AG08395 (cell line): ENCODE data around the gene USP1.

Source experiments
- DNase-seq: peaks from one replicate; pipeline ENCODE4 v3.0.0; 2012; ENCODE audit warnings: mixed read lengths, low spot score

The USP1 gene, protein sequence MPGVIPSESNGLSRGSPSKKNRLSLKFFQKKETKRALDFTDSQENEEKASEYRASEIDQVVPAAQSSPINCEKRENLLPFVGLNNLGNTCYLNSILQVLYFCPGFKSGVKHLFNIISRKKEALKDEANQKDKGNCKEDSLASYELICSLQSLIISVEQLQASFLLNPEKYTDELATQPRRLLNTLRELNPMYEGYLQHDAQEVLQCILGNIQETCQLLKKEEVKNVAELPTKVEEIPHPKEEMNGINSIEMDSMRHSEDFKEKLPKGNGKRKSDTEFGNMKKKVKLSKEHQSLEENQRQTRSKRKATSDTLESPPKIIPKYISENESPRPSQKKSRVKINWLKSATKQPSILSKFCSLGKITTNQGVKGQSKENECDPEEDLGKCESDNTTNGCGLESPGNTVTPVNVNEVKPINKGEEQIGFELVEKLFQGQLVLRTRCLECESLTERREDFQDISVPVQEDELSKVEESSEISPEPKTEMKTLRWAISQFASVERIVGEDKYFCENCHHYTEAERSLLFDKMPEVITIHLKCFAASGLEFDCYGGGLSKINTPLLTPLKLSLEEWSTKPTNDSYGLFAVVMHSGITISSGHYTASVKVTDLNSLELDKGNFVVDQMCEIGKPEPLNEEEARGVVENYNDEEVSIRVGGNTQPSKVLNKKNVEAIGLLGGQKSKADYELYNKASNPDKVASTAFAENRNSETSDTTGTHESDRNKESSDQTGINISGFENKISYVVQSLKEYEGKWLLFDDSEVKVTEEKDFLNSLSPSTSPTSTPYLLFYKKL

DNA sequence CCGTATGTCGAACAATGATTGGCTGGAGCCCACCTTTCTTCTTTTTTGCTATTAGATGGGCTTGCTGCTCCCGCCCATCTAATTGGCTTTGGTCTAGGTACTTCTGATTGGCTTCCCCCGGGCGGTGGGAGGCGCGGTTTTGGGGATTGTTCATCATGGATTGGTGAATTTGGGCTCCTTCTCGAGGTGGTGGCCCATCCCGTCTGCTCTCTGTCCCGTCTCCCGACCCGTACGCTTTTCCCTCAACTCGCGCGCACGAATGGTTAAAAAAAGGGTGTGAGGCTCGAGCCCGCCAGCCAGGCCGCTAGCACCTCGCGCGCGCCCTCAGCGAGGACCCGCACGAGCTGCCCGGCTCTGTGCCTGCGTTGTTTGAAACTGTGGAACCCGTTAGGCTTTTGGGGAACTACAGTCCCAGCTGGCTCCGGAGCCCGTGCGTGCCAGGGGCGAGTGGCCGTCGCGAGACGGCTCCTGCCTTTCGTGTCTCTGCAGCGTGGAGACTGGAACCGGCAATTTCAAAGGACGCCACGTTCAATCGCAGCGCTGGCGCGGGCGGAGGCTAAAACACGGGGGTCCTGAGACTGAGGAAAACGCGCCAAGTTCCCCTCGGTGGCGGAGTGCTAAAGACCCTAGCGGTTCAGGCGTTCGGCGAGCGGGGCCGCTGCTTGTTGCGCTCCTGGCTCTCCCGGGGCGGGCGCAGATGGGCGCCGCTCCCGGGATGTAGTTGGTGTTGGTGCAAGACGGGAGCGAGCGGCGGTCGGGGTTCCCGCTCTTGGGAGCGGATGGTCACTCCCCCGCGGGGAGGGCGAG, at the start of gene USP1:
USP1 (plus strand) TSS at position 584 of the 807 bp plus-strand sequence. CDS start 2,819 bp downstream, outside the sequence.
- peak; percentile 96 for DNase-seq

DNA sequence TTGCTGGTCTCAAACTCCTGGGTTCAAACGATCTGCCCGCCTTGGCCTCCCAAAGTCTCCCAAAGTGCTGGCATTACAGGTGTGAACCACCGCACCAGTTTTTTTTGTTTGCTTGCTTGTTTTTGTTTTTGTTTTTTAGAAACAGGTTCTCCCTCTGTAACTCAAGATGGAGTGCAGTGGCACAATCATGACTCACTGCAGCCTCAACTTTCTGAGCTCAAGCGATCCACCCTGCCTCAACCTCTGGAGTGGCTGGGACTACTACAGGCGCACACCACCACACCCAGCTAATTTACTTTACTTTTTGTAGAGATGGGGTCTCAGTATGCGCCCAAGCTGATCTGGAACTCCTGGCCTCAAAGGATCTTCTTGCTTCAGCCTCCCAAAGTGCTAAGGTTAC, 47.3 kb upstream of the USP1 start:
- no peak for DNase-seq

DNA sequence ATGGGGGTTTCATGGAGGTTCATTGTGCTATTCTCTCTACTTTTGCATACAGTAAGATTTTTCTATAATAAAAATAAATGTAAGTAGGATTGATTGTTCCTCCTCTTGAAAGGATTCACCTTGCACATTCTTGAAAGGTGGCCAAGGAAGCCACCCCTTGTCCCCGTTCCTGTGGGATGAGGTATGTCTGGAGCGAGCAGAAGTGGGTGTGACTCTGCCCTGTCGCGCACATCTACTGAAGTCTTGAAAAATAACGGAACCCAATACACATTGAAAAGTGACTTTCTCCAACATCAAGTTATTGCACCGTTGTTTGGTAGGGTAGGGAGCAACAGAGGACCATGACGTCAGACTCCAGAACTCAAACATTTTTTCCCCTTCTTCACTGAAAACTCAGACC, 46.8 kb upstream of the USP1 start:
- DNase-seq: no peak

DNA sequence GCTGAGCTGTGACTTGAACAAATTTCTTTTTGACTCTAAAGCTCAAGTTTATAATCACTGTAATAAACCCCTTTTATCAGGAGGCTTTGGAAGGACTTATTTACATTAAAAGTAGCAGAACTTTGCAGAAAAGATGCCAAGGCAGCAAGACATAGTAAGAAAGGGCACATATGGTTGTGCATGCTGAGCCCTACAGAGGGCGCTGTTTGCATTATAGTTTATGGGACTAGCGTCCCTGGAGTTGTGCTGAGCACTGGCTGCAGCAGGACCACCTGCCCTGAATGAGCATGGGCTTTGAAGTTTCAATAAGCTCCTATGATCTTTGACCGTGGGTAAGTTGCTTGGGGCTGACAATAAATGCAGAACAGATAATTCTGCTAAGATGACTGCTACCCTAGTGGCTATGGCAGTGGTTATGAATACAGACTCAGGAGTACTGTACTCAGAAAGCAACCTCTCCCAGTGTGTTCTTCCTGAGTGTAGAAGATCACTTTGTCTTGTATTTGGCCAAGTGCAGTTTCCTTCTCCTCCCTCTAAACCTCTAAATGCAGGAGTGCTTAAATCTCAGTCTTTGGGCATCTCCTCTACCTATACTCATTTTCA, 45.4 kb upstream of the USP1 start:
- DNase-seq: no peak

DNA sequence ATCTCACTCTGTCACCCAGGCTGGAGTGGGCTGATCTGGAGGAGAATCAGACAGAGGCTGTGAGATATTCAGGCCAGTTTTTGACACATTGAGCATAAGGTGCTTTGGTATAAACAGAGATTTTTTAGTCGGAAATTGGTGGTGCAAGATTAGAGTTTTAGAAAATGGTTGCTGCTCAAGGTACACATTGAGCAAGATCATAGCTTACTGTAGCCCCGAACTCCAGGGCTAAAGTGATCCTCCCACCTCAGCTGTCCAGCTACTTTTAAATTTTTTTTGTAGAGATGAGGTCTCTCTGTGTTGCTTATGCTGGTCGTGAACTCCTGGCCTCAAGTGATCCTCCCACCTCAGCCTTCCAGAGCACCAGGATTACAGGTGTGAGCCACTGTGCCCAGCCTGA, 43.9 kb upstream of the USP1 start:
- no peak for DNase-seq

DNA sequence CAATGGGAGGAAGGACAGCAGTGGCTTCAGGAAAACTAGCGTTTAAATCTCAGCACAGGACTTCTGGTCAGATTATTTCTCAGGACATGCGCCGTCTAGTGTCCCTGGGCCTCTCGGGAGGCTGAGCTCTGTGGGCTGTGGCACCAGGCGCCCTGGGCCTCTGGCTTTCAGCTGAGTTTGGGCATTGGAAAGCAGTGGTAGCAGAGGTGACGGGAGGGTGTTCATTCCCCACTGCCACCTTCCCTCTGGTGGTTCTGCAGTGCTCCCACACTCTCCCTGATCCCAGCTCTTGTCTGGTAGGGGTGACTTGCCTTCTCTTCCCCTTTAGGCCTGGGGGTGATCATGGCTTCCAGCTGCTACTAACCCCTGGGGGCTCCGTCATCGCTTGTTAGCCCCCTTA, 42.2 kb upstream of the USP1 start:
- no peak for DNase-seq

DNA sequence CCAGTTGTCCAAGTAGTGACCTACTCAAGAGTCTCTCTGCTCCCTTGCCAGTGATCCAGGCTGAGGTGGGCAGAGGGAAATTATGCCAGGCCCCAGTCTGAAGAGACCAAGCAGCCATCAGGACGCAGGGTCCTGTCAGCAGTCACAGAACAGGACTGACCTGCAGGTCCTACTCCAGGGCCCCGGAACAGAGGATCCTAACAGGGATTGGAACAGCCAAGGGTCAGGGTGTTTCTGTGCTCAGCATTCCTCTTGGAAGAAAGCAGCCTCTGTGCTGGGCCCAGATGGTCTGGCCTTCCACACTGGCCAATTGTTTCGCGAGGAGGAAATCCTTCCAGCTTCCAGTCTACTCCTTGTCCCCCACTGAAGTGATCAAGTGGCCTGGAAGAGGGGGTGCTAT, 41.6 kb upstream of the USP1 start:
- DNase-seq: no peak

DNA sequence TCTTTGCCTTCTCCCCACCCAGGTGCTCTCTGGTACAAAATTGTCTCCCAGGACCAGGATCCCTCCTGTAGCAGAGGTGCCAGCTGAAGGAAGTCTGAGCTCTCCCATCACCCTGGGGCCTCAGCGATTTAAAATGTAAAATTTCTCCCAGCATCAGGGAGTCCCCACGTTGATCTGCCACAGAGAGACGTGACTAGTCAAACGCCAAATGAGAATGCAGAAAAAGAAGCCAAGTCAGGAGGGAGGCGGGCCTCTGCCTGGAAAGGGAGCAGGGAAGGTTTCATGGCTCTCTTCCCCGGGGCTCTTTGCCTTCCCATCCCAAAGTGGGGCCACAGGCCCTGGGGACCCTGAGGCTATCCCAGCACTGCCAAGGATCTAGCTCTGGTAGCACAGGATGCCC, 40.0 kb upstream of the USP1 start:
- no peak for DNase-seq

DNA sequence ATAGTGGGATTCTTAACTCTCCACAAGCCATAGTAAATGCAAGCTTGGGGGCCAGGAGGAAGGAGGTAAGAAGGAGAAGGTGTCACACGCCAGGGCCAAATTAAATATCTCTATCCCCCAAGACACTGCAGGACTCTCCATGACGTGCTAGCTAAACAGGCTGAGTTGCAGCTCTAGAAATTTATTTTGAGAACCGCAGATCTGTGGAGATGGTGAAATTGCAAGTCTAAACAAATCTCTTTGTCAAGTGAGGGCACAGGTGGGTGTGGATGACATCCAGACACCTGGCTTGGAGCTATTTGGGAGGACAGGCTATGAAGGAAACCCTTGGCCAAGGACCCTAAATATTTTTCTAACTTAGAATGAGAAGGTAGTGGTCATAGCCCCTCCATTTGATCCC, 39.5 kb upstream of the USP1 start:
- DNase-seq: no peak

DNA sequence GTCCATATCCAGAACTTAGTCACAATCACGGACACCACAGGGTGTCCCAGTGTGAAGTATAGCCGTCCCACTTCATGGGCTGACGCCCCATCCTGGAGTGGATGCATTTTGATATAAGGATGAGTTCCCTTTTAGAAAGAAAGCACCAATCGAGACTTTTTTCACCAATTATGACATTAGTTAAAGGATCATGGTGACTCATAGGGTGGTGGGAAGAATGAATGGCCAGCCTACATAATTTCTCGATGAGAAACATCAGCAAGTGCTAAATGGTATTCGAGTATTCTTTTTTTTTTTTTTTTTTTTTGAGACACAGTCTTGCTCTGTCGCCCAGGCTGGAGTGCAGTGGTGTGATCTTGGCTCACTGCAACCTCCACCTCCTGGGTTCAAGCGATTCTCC, 38.5 kb upstream of the USP1 start:
- DNase-seq: peak; percentile 82

DNA sequence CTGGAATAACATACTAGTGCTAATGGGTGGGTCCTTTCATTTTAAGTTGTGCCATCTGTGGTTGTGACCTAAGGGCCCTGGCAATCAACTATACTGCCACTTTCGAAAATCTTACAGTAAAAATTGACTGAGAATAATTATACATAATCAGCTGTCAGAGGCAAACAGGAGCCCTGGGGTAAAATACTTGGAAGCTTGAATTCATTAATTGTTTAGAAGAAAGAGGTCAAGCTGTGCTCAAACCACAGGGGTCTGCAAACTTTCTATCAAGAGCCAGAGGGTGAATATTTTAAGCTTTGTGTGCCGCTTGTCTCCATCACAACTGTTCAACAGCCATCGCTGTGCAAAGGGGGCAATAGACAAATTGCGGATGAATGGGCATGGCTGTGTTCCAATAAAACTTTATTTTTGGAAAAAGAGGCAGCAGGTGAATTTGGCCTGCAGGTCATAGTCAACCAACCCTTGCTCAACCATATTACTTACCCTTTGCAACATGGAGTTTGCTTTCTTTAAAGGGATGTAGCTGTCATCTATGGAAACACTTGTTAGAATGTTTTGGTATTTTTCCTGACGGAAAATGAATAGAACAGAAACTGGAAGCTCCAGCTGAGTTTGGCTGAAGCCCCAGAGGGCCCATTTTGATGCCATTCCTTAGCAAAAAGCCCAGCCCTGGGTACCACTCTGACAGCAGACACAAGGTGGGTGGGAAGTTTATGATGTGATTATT, 35.7 kb upstream of the USP1 start:
- DNase-seq: no peak

DNA sequence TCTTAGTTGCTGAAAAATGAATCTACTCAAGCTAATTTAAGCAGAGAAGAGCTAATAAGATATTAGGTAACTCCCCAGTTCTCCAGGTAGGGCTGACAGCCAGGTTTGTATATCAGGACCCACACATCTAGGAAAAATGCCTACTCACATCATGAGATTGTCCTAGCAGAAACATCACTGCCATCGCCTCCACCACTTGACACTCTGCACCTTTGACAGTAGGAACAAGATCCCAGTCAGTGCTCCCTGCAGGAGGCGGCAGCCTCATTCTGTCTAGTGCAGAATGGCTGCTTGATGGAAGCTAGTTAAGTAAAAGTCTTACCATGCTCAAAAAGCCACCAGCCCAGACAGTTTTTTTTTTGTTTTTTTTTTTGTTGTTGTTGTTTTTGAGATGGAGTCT, 31.6 kb upstream of the USP1 start:
- DNase-seq: no peak

DNA sequence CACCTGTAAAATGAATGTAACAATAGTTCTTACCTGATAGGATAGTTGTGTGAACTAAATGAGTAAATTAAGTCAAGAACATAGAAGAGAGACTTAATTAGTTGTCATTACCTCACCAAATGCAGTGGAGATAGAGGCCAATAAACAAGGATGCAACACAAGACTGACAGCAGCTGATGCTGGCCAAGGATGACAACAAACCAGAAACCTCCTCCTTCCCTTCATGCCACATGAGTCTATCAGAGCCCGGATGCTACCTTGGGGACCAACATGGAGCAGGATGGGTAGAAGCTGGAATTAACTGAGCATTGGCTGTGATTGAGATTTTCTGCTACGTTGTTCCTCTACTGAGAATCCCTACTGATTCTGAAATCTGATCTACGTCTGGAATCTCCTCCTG, 30.3 kb upstream of the USP1 start:
- DNase-seq: no peak

DNA sequence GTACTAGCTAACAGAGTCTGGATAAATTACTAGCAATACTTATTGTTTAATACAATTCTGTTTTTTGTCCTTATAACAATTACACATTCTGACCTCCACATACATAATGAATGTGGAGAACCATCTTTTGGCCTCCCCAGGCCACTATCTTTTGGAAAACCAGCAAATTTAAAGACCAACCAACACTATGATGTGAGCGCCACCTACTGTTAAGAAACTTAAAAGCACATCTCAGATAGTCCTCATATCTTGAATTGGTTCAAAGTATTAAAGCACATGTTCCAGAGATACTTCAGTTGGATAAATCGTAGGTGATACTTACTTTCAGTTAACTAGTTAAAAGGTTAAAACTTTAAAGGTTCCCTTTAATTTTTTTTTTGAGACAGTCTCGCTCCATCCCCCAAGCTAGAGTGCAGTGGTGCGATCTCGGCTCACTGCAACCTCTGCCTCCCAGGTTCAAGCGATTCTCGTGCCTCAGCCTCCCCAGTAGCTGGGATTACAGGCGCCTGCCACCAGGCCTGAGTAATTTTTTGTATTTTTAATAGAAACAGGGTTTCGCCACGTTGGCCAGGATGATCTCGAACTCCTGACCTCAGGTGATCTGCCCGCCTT, 29.3 kb upstream of the USP1 start:
- peak; percentile 72 for DNase-seq

DNA sequence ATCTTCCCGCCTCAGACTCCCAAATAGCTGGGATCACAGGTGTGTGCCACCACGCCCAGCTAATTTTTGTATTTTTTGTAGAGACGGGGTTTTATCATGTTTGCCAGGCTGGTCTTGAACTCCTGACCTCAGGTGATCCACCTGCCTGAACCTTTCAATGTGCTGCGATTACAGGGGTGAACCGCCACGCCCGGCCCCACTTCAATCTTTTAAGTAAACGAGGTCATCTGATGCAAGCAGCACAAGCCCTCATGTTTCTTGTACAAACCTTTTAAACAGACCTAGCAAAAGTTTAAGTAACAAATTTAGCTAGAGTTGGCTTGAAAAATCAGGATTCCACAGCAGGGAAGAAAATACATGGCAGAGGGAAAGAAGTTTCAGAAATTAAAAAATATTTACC, 21.2 kb upstream of the USP1 start:
- DNase-seq: no peak

DNA sequence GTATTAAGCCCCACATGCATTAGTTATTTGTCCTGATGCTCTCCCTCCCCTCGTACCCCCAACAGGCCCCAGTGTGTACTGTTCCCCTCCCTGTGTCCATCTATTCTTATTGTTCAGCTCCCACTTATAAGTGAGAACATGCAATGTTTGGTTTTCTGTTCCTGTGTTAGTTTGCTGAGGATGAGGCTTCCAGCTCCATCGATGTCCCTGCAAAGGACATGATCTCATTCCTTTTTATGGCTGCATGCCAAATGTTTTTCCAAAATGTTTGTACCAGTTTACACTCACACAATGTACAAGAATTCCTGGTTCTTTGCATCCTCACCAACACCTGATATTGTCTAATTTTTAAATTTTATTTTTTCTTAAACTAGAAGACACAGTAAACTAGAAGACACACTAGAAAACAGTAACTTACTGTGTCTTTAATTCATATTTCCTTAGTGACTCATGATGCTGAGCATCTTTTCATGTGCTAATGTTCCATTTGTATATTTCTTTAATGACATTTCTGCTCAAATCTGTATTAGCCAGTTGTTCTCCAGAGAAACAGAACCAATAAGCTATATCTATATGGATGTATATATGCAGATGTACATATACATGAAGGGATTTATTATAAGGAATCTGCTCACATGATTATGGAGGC, 19.4 kb upstream of the USP1 start:
- peak; percentile 27 for DNase-seq

DNA sequence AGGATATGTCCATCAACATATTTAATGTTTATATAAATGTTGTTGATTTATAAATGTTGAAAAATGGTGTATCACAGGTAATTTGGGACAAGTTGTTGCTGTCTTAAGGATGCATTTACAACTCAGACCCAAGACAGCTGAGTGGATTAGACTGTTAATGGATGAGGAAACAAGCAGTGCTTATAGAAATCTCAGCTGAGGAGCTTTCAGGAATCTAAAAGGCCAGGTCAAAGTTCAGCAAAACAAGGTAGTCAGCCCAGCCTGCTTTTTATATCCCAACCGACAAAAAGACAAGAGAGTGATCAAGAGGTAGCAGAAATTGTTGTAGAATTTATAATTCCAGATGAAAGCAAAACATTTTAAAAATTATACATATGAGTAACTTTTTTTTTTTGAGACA, 16.6 kb upstream of the USP1 start:
- no peak for DNase-seq

DNA sequence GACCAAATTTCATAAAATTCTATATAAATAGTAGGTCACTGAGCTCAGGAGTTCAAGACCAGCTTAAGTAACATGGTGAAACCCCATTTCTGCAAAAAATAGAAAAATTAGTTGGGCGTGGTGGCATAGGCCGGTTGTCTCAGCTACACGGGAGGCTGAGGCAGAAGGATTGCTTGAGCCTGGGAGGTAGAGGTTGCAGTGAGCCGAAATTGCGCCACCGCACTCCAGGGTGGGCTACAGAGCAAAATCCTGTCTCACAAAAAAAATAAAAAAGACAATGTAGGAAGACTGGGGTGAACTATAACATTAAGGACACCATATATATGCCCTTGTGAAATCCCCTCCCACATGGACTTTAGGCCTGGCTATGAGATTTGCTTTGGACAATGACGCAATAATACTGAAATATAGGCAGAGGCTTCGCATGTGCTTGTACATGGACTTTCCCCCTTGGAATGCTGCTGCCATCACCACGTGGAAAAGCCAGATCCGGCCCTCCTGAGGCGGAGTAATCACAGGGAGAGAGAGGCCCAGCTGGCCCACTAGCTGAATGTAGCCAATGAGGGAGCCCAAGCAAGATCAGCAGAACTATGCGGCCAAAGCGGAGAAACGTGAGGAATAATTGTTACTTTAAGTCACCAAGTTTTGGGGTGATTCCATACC, 13.1 kb upstream of the USP1 start:
- no peak for DNase-seq

DNA sequence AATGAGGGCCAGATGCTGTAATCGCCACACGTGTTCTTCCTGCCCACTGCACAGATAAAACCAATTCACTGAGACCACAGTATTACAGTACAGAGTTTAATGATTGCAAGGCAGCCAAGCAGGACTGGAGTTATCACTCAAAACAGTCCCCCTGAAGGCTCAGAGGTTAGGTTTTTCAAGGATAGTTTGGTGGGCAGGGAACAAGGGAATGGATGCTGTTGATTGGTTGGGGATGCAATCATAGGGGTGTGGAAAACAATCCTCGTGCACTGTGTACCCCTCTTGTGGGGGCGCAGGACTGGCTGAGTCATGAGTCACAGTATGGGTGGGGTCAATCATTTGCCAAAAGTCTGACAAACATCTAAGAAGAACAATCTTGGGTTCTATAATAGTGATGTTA, 12.4 kb upstream of the USP1 start:
- no peak for DNase-seq

DNA sequence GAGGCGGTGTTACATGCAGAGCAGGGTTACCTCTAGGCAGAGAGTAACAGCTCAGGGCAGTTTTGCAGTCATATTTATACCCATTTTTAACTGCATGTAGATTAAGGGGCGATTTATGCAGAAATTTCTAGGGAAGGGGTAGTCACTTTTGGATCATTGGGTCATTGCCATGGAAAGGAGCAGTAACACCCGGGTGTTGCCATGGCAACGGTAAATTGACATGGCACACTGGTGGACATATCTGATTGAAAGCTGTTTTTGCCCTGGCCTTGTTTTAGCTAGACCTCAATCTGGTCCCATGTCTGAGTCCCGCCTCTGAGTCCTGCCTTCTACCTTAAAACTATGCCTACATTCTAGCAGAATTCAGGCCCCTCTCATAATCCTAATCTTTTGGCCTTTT, 11.8 kb upstream of the USP1 start:
- no peak for DNase-seq
